GM10248 (cell line): ENCODE results near the gene LONRF2.
A peak's percentile ranks its signal among the peaks of the same experiment; 100 is the strongest.

Source experiments
- CTCF ChIA-PET: fragments of 300-600 bp; sonication (Branson Sonifier 250); formaldehyde crosslinking; extraction: SDS; loops from one replicate; lab custom pipeline; 2021; ENCODE audit warnings: antibody characterized with exemption; lab: Yijun Ruan, JAX
- POLR2A ChIA-PET: fragments of 350-650 bp; sonication (Branson Sonifier 250); formaldehyde crosslinking; extraction: SDS; loops from one replicate; lab custom pipeline; 2020; ENCODE audit warnings: antibody characterized with exemption; lab: Yijun Ruan, JAX
- DNase-seq: peaks from one replicate; pipeline ENCODE4 v3.0.0; 2012; ENCODE audit errors: extremely low spot score
- TF ChIP-seq, protein P1 (sequence below): IDR thresholded peaks from 2 replicates; pipeline ENCODE4 v1.5.1; 2012; ENCODE audit warnings: mild to moderate bottlenecking, low read depth; ENCODE audit errors: extremely low read depth, missing control alignments, control extremely low read depth

The LONRF2 gene

DNA sequence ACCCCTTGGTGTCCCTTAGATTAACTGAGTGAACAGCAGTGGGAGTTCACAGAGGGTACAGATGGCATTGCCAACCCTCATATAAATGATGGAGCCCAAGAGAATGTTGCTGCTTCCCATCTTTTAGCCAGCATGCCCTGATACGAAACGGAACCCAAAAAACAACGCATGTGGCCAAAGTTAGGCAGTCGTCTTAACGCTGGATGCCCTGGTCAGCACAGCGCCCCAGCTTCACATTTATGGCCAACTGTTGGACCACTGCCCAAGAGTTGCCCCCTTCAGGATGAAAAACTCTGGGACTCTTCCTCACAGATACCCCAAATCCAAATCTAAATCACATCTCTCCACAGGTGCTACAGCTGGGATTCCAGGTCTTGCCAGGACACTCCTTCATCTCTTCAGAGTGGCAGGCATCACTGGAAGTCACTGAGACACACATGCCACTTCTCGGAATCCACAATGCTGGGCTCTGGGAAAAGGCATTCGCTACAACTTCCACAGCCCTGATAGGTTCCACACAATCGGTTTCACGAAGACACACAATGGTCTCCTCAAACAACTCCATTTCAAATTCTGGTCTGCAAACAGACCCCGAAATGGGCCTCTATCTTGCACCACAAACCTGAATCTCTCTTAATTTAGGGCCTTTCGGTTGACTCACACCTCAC is 44.6 kb downstream of the LONRF2 start:
- ChIA-PET CTCF (interaction anchor here (2.0 to 5.2 kb wide), 2 partner anchors 11 to 15 kb away, joined by 5 to 50 read pairs; no protein-coding TSS in a partner anchor), POLR2A (no interaction called here)
- no peak for DNase-seq
- TF ChIP-seq, protein P1, sequence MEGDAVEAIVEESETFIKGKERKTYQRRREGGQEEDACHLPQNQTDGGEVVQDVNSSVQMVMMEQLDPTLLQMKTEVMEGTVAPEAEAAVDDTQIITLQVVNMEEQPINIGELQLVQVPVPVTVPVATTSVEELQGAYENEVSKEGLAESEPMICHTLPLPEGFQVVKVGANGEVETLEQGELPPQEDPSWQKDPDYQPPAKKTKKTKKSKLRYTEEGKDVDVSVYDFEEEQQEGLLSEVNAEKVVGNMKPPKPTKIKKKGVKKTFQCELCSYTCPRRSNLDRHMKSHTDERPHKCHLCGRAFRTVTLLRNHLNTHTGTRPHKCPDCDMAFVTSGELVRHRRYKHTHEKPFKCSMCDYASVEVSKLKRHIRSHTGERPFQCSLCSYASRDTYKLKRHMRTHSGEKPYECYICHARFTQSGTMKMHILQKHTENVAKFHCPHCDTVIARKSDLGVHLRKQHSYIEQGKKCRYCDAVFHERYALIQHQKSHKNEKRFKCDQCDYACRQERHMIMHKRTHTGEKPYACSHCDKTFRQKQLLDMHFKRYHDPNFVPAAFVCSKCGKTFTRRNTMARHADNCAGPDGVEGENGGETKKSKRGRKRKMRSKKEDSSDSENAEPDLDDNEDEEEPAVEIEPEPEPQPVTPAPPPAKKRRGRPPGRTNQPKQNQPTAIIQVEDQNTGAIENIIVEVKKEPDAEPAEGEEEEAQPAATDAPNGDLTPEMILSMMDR: no peak

DNA sequence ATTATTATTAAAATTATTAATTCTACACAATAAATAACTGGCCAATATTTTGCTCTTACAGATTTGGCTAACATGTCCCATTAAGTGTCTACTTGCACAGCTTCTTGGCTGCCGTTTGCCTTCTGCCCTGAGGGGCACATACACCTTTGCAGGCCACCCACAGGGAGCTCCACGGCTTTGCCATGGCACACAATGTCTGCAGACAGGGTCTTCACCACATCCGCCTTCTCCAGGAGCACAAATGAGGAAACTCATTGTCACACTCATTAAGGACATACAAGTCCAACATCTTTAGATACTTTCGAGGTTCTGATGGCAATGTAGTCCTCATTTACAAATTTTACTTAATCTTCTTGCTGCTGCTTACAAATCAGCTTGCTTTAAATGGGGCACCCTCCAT is 45.6 kb downstream of the LONRF2 start:
- TF ChIP-seq, protein P1: no peak
- POLR2A ChIA-PET: no interaction called here
- no peak for DNase-seq
- CTCF ChIA-PET: interaction anchor here (1.4 to 5.2 kb wide), 4 partner anchors 10 to 105 kb away, joined by 5 to 50 read pairs (median 6); no protein-coding TSS in a partner anchor

DNA sequence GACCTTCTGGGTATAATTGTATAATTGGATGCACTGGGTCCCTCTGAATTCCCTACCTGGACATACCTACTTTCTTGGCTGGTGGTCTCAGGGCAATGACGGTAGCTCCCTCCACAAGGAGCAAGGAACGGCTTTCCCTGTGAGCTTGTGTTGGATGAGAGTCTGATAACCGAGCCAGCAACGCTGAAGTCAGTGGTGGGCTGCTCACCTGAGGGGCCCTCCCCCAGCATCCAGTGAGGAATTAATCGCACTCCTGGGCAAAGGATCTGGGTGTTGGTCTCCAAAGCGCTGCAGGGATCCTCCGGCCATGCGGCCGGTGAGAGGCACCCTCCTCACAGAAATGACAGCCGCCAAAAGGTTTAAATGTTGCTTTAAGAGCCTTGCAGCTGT is 47.1 kb downstream of the LONRF2 start:
- DNase-seq: no peak
- TF ChIP-seq, protein P1: no peak
- POLR2A ChIA-PET: no interaction called here
- CTCF ChIA-PET: interaction anchor here (1.1 to 5.2 kb wide), 3 partner anchors 13 to 1626 kb away, joined by 3 to 50 read pairs (median 5); no protein-coding TSS in a partner anchor

DNA sequence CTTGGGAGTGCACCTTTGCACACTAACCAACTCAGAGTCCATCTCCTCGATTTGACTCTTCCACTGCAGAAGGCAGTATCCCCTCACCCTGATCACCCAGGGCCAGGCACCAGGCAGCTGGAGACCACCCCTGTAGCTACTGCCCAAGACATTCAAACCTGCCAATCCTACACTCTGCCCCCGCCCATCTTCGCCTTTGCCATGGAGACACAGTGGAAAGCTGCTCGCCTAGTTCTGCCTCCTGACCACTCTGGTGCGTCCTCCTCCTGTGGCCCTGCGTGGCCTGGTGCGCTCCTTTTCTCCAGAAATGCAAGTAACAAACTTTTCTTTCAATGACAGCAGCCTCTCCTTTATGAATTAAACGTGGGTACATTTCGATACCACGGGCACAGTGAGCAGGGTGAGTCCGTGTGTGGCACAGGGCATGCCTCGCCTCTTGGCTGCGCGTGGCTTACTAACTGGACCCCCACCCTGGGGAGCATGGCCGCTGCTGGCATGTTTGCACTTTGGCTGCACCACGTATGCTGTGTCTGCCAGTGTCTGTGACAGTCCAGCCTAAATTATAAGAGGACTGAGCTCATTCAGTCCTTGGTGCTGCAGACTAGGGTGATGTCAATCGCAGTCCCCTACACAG is 47.6 kb downstream of the LONRF2 start:
- DNase-seq: no peak
- ChIA-PET CTCF (interaction anchor here (0.5 to 5.2 kb wide), 3 partner anchors 12 to 345 kb away, joined by 3 to 50 read pairs (median 5); no protein-coding TSS in a partner anchor), POLR2A (no interaction called here)
- TF ChIP-seq, protein P1: no peak

DNA sequence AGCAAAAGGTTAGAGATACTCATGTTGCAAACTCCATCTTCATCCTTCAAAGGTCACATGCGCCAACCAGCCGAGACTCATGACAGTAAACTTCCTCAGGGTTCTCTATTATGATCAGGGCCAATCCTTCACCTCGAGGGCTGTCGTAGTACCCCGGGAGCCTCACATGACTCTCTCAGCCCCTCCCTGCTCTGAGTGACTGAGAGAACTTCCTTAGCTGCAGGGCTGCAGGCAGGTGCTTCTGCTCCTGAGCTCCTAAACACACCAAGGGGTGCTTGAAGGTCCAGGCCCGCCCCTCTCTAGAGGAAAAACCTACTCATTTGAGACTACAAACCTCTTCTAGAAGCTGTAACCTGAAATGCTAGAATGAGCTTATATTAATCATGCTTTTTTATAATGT is 48.2 kb downstream of the LONRF2 start:
- CTCF ChIA-PET: interaction anchor here (0.5 to 5.2 kb wide), 3 partner anchors 12 to 346 kb away, joined by 3 to 50 read pairs (median 5); no protein-coding TSS in a partner anchor
- peak; percentile 32 for DNase-seq
- POLR2A ChIA-PET: no interaction called here
- TF ChIP-seq, protein P1: no peak

DNA sequence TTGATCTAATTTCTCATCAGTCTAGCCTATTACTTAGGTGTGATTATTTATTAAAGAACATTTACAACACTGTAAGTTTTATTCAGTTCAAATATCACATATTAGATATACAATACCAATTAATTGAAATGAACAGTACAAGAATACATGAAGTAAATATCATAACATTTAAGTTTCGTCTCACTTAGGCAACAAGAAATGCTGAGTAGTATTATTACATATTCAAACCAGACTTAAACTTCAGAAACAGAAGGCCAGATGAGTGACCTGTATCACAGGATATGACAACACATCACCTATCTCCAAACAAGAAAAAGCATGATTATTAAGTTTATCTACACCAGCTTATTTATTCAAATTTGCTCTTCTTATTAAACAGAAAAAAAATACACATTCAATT is 48.9 kb downstream of the LONRF2 start:
- no peak for DNase-seq
- CTCF ChIA-PET: interaction anchor here (1.7 to 5.2 kb wide), 3 partner anchors 11 to 108 kb away, joined by 4 to 50 read pairs (median 5); no protein-coding TSS in a partner anchor
- TF ChIP-seq, protein P1: no peak
- POLR2A ChIA-PET: no interaction called here
